HG02610 (cell line): ENCODE measurements around the gene NEGR1.

ENCODE experiments used
- ATAC-seq: cut with Tn5 transposase; IDR thresholded peaks from one replicate; pipeline ENCODE4 v1.9.1; 2021; ENCODE audit warnings: mild to moderate bottlenecking, moderate library complexity; ENCODE audit not compliant: unreplicated experiment

The NEGR1 gene

DNA sequence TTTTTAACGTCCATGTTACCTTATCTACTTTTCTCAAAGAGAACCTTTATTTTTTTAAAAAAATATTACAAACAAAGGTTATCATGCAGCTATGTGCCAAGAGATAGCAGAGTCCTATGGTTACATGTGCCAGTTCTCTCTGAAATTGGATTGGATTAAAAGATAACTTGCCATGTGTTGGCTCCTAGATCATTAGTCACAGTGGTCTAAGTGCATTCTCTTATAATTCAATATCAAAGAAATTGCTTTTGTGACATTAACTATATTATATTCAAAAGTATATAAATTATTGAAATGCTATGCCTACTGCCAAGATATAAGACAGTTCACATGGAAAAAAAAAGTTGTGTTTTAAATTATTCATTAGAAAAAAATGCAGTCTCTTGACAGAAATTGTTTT, 494.2 kb downstream of the NEGR1 start:
- ATAC-seq, result no peak

DNA sequence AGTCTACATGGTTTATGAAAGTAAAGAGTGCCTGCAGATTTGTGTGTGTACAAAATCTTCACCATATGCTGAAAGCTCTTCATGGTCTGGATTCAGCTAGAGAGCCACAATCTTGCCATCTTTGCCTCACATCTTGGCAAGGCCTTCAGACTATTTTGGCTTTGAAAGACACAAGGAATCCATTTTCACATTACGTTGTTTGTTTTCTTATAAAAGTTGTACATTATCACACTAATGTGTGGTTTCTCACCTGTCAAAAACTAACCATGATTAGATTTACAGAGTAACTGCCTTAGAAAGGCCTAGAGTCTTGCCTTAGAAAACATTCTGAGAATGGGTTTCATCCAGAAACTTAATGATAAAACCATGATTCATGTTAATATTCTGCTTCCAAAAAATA, 494.6 kb downstream of the NEGR1 start:
- ATAC-seq, result no peak

- no peak for ATAC-seq
These were observed 496.1 kb downstream of the NEGR1 start for GRCh38 chr1:71786218-71786617.

DNA sequence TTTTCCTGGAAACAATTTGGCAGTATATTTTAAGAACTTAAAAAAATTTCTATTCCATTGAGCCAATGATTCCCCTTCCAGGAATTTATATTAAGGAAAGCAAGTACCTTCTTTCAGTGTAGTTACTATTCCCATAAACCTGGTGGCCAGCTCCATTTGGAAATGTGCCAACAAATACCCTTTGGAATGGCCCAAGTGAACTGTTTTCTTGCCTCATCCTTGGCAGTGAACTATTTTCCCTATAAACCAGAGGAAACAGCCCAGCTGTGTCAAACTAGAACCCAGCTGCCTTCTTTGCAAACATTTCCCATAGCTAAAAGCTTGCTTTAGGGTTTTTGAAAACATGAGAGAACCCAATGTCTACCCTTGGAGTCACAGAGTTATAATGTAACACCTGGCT, 496.9 kb downstream of the NEGR1 start:
- ATAC-seq, result no peak

DNA sequence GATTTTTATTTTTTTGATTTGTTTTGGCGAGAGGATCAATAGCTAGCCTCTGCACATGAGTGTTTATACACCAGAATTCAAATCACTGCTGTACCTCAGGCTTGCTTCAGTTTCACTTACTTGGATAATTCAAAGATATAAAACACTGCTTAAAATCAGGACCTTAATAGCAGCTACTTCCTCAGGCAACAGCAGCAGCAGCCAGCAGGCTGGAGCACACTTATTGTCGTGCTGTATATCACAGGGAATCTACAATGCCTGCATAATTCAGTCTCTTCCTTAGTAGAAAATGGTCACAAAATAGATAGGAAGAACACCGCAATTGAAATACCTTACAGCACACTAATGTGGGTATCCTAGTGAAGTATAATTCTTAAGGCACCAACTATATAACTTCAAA, 497.3 kb downstream of the NEGR1 start:
- ATAC-seq, result no peak

DNA sequence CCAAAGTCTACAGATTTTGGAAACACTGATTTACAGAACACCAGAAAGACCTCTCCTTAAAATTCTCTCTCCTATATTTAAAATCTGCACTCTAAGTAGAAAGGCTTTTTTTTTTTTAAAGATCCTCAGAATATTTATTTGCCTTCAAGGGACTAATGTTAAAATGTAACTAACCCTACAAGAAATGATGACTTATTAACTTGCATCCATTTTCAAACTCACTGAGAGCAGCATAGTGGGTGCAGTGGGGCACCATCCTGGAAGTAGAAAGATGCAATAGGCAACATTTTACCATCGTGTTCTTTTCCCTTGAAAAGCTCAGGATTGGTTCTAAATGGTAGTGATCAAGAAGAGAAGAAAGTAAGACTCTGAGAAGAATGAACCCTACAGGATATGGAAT, 498.1 kb downstream of the NEGR1 start:
- ATAC-seq, result no peak

- no peak for ATAC-seq
These were observed 499.3 kb downstream of the NEGR1 start for GRCh38 chr1:71783071-71783470.

DNA sequence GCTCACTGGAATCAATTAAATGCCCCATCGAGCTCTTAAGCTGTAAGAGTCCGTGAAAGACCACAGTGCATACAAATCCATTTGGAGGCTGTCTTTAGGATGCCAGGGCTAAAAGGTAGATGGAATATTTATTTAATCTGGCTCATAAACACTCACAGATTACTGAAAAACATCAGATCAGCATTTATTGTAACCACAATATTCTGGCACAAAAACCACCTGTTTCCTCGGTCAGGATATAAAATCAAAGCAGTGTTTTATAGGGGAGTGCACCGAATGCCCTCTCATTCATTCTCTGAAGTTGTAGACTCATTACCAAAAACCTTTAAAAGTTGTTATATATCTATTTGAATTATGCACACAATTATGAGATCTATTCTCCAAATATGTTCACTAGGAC, 500.9 kb downstream of the NEGR1 start:
- ATAC-seq, result no peak

DNA sequence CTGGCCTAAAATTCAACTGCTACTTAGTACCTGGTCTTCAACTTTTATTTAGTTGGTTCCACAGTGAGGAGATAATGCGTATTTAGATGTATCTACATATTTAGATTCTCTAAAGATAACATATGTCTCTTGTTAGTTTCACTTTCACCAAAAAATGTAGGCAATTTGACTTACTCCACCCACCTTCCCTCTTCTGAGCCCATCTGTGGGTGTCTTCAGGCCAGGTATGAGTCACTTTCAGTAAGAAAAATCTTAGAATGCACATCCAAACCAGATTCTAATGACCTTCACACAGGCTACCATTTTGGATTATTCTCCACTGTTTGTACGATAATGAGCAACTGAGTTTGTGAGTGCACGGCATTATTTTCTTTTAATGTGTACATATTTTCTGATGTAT, 501.7 kb downstream of the NEGR1 start:
- peak; percentile 85 for ATAC-seq

DNA sequence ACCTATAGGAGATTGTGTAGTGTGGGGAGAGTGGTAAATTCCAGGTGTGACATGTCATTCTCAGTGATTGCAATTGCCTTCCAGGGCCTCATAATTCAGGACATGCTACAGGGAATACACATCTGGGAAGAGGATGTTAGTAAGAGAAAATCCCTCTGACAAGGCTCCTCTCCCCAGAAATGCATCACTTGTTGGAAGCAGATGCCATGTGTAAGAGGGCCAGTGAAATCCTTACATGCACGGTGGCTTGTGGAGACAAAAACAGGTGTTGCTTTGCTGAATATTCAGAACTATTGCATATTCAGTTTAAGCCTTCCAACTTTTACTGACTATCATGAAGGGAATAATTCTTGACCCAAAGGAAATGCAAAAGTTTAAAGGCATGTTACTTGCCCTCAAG, 503.4 kb downstream of the NEGR1 start:
- no peak for ATAC-seq

DNA sequence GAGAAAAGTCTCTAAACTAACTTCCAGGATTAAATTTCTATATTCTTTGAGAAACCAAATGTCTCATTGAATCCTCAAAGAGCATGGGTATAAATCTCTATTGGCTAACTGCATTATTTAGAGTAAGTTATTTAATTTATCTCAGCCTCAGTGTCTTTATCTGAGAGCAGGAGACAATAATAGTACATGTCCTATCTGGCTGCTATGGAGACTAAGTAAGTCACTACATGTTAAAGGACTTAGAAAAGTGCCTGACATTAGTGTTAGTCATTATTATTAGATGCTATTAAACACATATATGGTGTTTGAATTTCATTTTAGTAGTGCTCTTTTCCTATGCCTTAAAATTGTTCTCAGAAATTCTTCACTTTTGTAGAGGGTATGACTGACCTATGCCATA, 505.2 kb downstream of the NEGR1 start:
- ATAC-seq, result no peak

GRCh38 chr1:71774705-71775104, 507.6 kb downstream of the NEGR1 start:
- ATAC-seq, result no peak

- ATAC-seq, result no peak
These were observed 512.2 kb downstream of the NEGR1 start for GRCh38 chr1:71770121-71770520.

- no peak for ATAC-seq
These were observed 515.6 kb downstream of the NEGR1 start for GRCh38 chr1:71766748-71767147.

GRCh38 chr1:71762514-71763255, 519.7 kb downstream of the NEGR1 start:
- no peak for ATAC-seq

DNA sequence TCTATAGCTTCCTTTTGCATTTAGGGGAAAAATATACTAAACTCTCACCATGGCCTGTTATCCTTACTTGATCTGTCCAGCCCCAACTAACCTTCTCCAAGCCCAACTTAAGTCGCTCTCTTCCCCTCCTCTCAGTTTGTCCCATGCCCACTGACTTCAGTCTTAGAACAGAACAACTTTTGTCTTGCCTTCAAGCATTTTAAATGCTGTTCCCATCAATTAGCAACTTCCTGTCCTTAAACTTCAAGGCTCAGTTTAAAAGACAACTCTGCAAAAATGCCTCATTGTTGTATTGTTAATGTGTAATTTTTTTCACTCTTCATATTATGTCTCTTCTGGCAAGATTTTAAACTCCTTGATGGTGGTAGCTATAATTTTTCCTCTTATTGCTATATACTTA, 526.9 kb downstream of the NEGR1 start:
- no peak for ATAC-seq

- ATAC-seq, result no peak
These were observed 528.6 kb downstream of the NEGR1 start for GRCh38 chr1:71753746-71754145.

DNA sequence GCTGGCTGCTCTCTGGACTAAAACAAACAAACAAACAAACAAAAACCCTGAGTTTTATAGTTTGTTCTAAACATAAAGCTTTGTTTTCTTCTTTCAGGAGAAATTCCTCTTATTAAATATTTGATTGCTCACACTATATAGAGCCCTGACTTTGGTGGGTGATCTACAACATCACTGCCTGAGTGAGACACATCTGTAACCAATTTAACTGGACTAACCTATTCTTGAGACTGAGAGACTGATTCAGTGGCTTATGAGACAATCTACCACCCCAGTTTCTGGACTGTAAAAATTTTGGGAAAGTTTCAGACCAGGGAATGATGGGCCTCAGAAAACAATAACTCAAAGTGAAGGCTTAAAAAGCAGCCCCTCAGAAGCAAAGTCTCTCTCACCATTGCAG, 537.0 kb downstream of the NEGR1 start:
- ATAC-seq, result no peak

DNA sequence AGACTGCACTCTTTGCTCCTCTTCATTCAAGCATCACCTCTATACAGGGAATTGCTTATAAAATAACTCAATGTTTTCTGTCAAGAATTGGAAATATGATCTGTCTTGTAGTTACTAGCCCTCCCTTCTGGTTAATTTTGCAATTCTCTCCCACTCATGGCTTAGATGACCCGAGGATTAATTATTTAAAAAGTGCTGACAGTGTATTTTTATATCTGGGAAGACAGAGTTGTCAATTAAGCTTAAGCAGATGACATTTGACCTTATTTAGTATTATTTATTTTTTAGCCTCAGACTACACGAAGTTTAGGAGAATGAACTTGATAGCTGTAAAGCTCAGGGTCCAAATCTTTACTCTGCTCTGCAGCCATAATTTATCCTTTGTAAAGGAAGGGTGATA, 538.5 kb downstream of the NEGR1 start:
- no peak for ATAC-seq

DNA sequence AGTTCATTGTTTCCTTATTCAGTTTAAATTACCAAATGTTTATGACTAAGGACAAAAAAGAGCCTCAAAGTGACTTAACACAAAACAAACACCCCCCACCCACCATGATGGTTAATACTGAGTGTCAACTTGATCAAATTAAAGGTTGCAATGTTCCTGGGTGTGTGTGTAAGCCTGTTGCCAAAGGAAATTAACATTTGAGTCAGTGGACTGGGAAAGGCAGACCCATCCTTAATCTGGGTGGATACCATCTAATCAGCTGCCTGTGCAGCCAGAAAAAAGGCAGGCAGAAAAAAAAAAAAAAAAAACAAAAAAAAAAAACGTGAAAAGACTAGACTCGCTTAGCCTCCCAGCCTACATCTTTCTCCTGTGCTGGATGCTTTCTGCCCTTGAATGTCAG, 543.4 kb downstream of the NEGR1 start:
- ATAC-seq, result no peak

DNA sequence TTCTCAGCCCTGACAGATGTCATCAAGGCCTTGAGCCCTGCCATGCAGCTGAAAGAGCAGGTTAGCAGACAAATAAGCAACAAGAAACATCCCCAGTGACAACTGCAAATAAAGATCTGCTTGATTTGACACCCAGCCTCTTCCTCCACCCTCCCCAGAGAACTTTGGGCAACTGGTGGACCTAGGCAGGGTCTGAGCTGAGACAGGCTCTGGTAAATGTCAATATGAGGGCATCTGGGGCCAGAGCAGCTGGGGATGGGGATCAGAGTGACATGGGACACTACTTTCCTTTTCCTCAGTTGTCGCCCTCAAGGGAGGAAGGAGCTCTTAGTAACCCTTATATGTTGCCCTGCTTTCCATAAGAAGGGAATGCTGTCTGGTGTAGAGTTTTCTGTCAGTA, 544.1 kb downstream of the NEGR1 start:
- no peak for ATAC-seq

- no peak for ATAC-seq
These were observed 544.6 kb downstream of the NEGR1 start for GRCh38 chr1:71737768-71738167.

- ATAC-seq, result no peak
These were observed 549.2 kb downstream of the NEGR1 start for GRCh38 chr1:71733121-71733520.
